B cell (primary cell): ENCODE results near the gene ENO4. TPM values are rescaled to one million over a fixed set of nuclear protein-coding genes. Genes with fewer than 3 reads are reported as not detected.

ENCODE experiments used
- ATAC-seq: fragments of 200-7000 bp; cut with Tn5 transposase; one replicate; pipeline ENCODE4 v1.10.0; 2021; ENCODE audit warnings: low read depth, mild to moderate bottlenecking, moderate number of reproducible peaks, moderate library complexity
- CTCF ChIA-PET: fragments of 350-600 bp; sonication (Branson Sonifier 250); formaldehyde crosslinking; loops from one replicate; lab custom pipeline; 2021; ENCODE audit warnings: antibody characterized with exemption, inconsistent platforms; lab: Charles Lee
- POLR2A ChIA-PET: fragments of 350-600 bp; sonication (Branson Sonifier 250); formaldehyde crosslinking; loops from one replicate; lab custom pipeline; 2021; ENCODE audit warnings: antibody characterized with exemption; lab: Charles Lee
- DNase-seq: peaks from one replicate; pipeline ENCODE4 v3.0.0; 2013
- H2AFZ ChIP-seq: 2 replicates; pipeline ENCODE4 v1.6.1; 2012; ENCODE audit warnings: mild to moderate bottlenecking, low read depth, low read length; ENCODE audit not compliant: insufficient read depth, poor library complexity, severe bottlenecking
- H3K27ac ChIP-seq, 2 donors: 1 replicate in 1 of 2; 2 replicates in 1 of 2; pipeline ENCODE4 v1.5.1; 2012 to 2013; ENCODE audit warnings: low read length in 2 of 2, mild to moderate bottlenecking in 2 of 2, moderate library complexity in 1 of 2
- H3K27me3 ChIP-seq, 4 experiments: fragments of 200-600 bp in 1 of 4; sonication (generic) in 1 of 4; replicated peaks in 1 of 4; 1 replicate in 2 of 4; 2 replicates in 2 of 4; pipeline versions ENCODE4 v1.6.1 to v1.7.0; 2013 to 2016; ENCODE audit warnings: low read length in 3 of 4, mild to moderate bottlenecking in 2 of 4, mixed read lengths in 1 of 4, moderate library complexity in 1 of 4; ENCODE audit not compliant: insufficient read depth in 4 of 4, control insufficient read depth in 3 of 4; ENCODE audit errors: control extremely low read depth in 1 of 4
- H3K36me3 ChIP-seq, 2 experiments: replicated peaks in 1 of 2; 1 replicate in 1 of 2; 2 replicates in 1 of 2; pipeline versions ENCODE4 v1.6.1 to v1.7.1; 2013; ENCODE audit warnings: low read length in 1 of 2; ENCODE audit not compliant: insufficient read depth in 2 of 2, control insufficient read depth in 1 of 2; ENCODE audit errors: control extremely low read depth in 1 of 2, extremely low read depth in 1 of 2
- H3K4me1 ChIP-seq, 2 donors: fragments of 200-600 bp in 1 of 2; sonication (generic) in 1 of 2; 1 replicate in 1 of 2; 2 replicates in 1 of 2; pipeline versions ENCODE4 v1.5.1 to v1.6.1; 2013 to 2017; ENCODE audit warnings: low read length in 2 of 2; ENCODE audit not compliant: control insufficient read depth in 2 of 2, insufficient read depth in 2 of 2
- H3K4me2 ChIP-seq: replicated peaks from 2 replicates; pipeline ENCODE3; 2012; ENCODE audit warnings: mild to moderate bottlenecking, low read depth, low read length; ENCODE audit not compliant: poor library complexity, severe bottlenecking
- H3K4me3 ChIP-seq, 5 experiments: fragments of 200-600 bp in 1 of 5; sonication (generic) in 1 of 5; 1 replicate in 3 of 5; 2 replicates in 2 of 5; pipeline versions ENCODE4 v1.5.1 to v1.7.0; 2011 to 2016; ENCODE audit warnings: low read length in 4 of 5, mild to moderate bottlenecking in 4 of 5, low read depth in 2 of 5, control low read depth in 1 of 5, moderate library complexity in 1 of 5; ENCODE audit not compliant: insufficient read depth in 1 of 5; ENCODE audit errors: control extremely low read depth in 1 of 5, extremely low read depth in 1 of 5
- H3K79me2 ChIP-seq: fragments of 200-600 bp; sonication (generic); one replicate; pipeline ENCODE4 v1.6.0; 2016; ENCODE audit warnings: low read length; ENCODE audit not compliant: control insufficient read depth, insufficient read depth
- H3K9ac ChIP-seq: fragments of 200-600 bp; sonication (generic); 2 replicates; pipeline ENCODE4 v1.6.1; 2017; ENCODE audit warnings: mild to moderate bottlenecking, low read length, moderate library complexity
- H3K9me3 ChIP-seq, 3 donors: one replicate each; pipeline versions ENCODE4 v1.6.1 to v1.7.1; 2013; ENCODE audit warnings: low read length in 2 of 3; ENCODE audit not compliant: control insufficient read depth in 2 of 3, insufficient read depth in 1 of 3; ENCODE audit errors: control extremely low read depth in 1 of 3
- H4K20me1 ChIP-seq: 2 replicates; pipeline ENCODE4 v1.6.0; 2012; ENCODE audit warnings: mild to moderate bottlenecking, low read length; ENCODE audit not compliant: insufficient read depth, control insufficient read depth, poor library complexity, severe bottlenecking
- H3K27ac Mint-ChIP-seq: one replicate; pipeline ENCODE4 v1.8.0; 2021; ENCODE audit warnings: mixed read lengths
- H3K27me3 Mint-ChIP-seq: one replicate; pipeline ENCODE4 v1.8.0; 2021; ENCODE audit warnings: mixed read lengths
- H3K4me1 Mint-ChIP-seq: one replicate; pipeline ENCODE4 v1.8.0; 2021; ENCODE audit warnings: mixed read lengths
- H3K4me3 Mint-ChIP-seq: one replicate; pipeline ENCODE4 v1.8.0; 2021; ENCODE audit warnings: mixed read lengths
- H3K9me3 Mint-ChIP-seq: one replicate; pipeline ENCODE4 v1.8.0; 2022; ENCODE audit warnings: mixed read lengths; ENCODE audit not compliant: insufficient read depth
- EZH2 ChIP-seq: IDR thresholded peaks from 2 replicates; pipeline ENCODE4 v1.6.1; 2012; ENCODE audit warnings: borderline replicate concordance, low read depth, mild to moderate bottlenecking, moderate library complexity, low read length; ENCODE audit not compliant: insufficient read depth, poor library complexity, severe bottlenecking
- WGBS: methylation state at CpG from one replicate; pipeline ENCODE4 v1.1.5; 2013; ENCODE audit warnings: missing lambda C conversion rate; ENCODE audit not compliant: insufficient coverage; 5-methylcytosine and 5-hydroxymethylcytosine counted together
- intact Hi-C: fragments of 100-400 bp; cut with micrococcal nuclease; formaldehyde crosslinking; loops from one replicate; pipeline ENCODE4 v1.10.0; 2022
- polyA plus RNA-seq: library from polyadenylated mRNA; depleted of rRNA; stranded (reverse); fragments of >200 nt; gene quantifications from 2 replicates; pipeline ENCODE4 v1.2.3, GENCODE V29; 2012
- total RNA-seq, 2 donors: library from RNA; stranded (reverse); fragments of 120-200 nt in 1 of 2; gene quantifications; 1 replicate in 1 of 2; 2 replicates in 1 of 2; pipeline versions ENCODE4 v1.2.3 to v1.2.4, GENCODE V29; 2013 to 2022
- TF ChIP-seq, protein P1 (sequence below): fragments of 200-600 bp; IDR thresholded peaks from one replicate; pipeline ENCODE4 v1.8.0; 2022; ENCODE audit warnings: antibody characterized with exemption, mild to moderate bottlenecking

The ENO4 gene
- total and polyA plus RNA-seq, 2 donors (not counting 1 experiment from before 2014, with no cell fraction given): 0.07 to 0.37 TPM

DNA sequence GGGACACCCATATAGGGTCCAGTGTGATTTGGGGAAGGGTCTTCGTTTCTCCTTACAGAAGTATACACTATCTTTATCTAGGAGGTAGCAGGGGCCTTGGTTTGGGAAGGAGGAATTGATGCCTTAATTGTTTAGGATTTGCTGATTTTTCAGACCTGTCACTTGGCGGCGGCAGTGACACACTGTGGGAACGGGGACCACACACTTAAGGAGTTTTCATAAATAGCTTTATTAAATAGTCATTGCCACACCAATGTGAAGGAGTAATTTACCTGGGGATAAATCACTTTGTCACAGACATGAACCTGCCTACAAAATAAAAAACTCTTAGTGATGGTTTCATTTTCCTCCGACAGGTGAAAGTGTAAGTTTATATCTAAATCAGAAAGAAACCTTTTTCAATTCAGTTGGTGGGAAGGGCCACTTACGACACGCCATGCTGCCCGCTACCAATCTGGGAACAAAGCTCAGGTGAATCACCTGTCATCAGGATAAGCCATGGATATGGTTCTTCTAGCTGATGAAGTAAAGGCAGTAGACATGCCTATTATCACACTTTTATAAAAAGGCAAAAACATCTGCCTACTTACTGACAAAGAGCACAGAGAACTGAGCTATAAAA is 12.3 kb upstream of the ENO4 start:
- no peak overlapping the region for H3K9ac ChIP-seq
- ChIA-PET POLR2A (interaction anchor here (1.3 kb wide), 1 partner anchor 10 kb away, joined by 3 read pairs; no protein-coding TSS in a partner anchor), CTCF (interaction anchor here (1.3 to 3.3 kb wide), 4 partner anchors 40 to 338 kb away, joined by 3 to 12 read pairs (median 3); no protein-coding TSS in a partner anchor)
- H3K79me2 ChIP-seq: no peaks in the 10 kb centered on the region
- H3K9me3 Mint-ChIP-seq: no peaks in the 10 kb centered on the region
- H3K27ac Mint-ChIP-seq: no peak overlapping the region
- no peaks in the 10 kb centered on the region for H3K27me3 Mint-ChIP-seq
- H3K4me1 Mint-ChIP-seq: peaks cover 19% of the 10 kb centered on the region
- H3K9me3 ChIP-seq: no peaks in the 10 kb centered on the region
- intact Hi-C loops: no loop called here
- H3K36me3 ChIP-seq: no peaks in the 10 kb centered on the region
- H3K4me2 ChIP-seq: no peak overlapping the region
- H4K20me1 ChIP-seq: no peaks in the 10 kb centered on the region
- no peaks in the 10 kb centered on the region for H3K4me1 ChIP-seq
- no peak overlapping the region for H2AFZ ChIP-seq
- no peak overlapping the region for H3K27ac ChIP-seq
- WGBS: no CpG with 5 or more reads among the region's 8 CpGs
- no peak for TF ChIP-seq EZH2
- TF ChIP-seq, protein P1, sequence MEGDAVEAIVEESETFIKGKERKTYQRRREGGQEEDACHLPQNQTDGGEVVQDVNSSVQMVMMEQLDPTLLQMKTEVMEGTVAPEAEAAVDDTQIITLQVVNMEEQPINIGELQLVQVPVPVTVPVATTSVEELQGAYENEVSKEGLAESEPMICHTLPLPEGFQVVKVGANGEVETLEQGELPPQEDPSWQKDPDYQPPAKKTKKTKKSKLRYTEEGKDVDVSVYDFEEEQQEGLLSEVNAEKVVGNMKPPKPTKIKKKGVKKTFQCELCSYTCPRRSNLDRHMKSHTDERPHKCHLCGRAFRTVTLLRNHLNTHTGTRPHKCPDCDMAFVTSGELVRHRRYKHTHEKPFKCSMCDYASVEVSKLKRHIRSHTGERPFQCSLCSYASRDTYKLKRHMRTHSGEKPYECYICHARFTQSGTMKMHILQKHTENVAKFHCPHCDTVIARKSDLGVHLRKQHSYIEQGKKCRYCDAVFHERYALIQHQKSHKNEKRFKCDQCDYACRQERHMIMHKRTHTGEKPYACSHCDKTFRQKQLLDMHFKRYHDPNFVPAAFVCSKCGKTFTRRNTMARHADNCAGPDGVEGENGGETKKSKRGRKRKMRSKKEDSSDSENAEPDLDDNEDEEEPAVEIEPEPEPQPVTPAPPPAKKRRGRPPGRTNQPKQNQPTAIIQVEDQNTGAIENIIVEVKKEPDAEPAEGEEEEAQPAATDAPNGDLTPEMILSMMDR: no peak
- ATAC-seq (no peak), DNase-seq (no peak)
- H3K27me3 ChIP-seq: no peaks in the 10 kb centered on the region
- H3K4me3 ChIP-seq: no peak overlapping the region
- H3K4me3 Mint-ChIP-seq: no peak overlapping the region

DNA sequence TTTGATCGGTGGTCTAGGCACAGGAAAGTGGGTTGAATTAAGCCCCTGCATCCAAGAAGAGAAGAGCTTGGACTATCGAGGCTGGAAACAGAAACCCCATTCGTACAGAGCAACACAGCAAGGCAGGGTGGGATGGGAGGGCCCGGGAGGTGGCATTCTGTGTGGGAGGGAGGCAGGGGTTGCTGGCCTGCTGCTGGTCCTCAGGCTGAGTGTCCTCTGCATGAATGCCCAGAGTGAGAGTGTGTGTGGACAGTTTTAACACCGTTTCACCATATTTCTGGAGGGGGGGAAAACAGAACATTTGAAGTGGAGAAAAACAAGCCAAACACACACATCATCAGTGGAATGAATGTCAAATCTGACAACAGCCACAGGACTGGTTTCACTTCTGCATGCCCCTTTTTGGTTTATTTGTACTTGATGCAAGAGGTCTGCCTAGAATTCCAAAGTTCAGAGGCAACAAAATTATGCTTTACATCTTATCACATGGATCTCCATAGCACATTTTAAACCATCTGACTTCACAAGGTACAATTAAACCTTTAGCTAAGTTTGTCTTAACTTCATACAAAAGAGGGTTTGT is 11.1 kb upstream of the ENO4 start:
- Mint-ChIP-seq H3K4me3 (peak overlapping the region; percentile 75), H3K9me3 (no peaks in the 10 kb centered on the region), H3K27me3 (no peaks in the 10 kb centered on the region), H3K27ac (peak overlapping the region; percentile 84), H3K4me1 (peaks cover 24% of the 10 kb centered on the region)
- Histone ChIP-seq H2AFZ (no peak overlapping the region), H3K4me3 (no peak overlapping the region), H3K9me3 (no peaks in the 10 kb centered on the region), H3K36me3 (no peaks in the 10 kb centered on the region), H3K4me1 (no peaks in the 10 kb centered on the region), H3K4me2 (no peak overlapping the region), H3K9ac (no peak overlapping the region), H3K27me3 (no peaks in the 10 kb centered on the region), H3K27ac (no peak overlapping the region), H3K79me2 (no peaks in the 10 kb centered on the region), H4K20me1 (no peaks in the 10 kb centered on the region)
- peak; percentile 67 for ATAC-seq
- ChIA-PET CTCF (interaction anchor here (1.4 to 3.3 kb wide), 3 partner anchors 327 to 337 kb away, joined by 3 to 12 read pairs (median 4); no protein-coding TSS in a partner anchor), POLR2A (no interaction called here)
- DNase-seq: peak; percentile 33
- TF ChIP-seq EZH2: no peak
- TF ChIP-seq, protein P1: no peak
- WGBS: 88% methylated on average over 4 of the region's 5 CpGs
- intact Hi-C loops: loop anchor here (1.0 kb wide), 1 partner anchor 10 kb away; no protein-coding TSS in a partner anchor
